OCI-LY7 (cell line): ENCODE measurements around the gene WDR37. TPM values are rescaled to one million over a fixed set of nuclear protein-coding genes. Genes with fewer than 3 reads are reported as not detected.

Experiments
- BruUV-seq: library from RNA; stranded (reverse); fragments of 400-500 nt; replicated peaks from 2 replicates; lab custom pipeline; 2021; lab: Mats Ljungman, UMichigan
- CTCF ChIA-PET: fragments of 300-600 bp; sonication (Branson Sonifier 250); formaldehyde crosslinking; loops from one replicate; lab custom pipeline; 2022; ENCODE audit warnings: antibody characterized with exemption; ENCODE audit not compliant: unreplicated experiment; lab: Charles Lee
- POLR2A ChIA-PET: fragments of 300-600 bp; sonication (Branson Sonifier 250); formaldehyde crosslinking; loops from one replicate; lab custom pipeline; 2022; ENCODE audit warnings: antibody characterized with exemption; lab: Charles Lee
- DNase-seq: peaks from one replicate; pipeline ENCODE4 v3.0.0-alpha.2; 2015; ENCODE audit warnings: low spot score
- H2AFZ ChIP-seq: fragments of 200-600 bp; sonication (generic), shearing (Covaris generic); 2 replicates; pipeline ENCODE4 v1.6.1; 2014; ENCODE audit warnings: mild to moderate bottlenecking, antibody characterized with exemption, low read length, moderate library complexity
- H3K27ac ChIP-seq: fragments of 200-600 bp; sonication (generic); 2 replicates; pipeline ENCODE4 v1.5.1; 2014; ENCODE audit warnings: mixed run types, low read depth, mild to moderate bottlenecking, moderate library complexity, low read length, inconsistent platforms; ENCODE audit not compliant: poor library complexity, severe bottlenecking
- H3K36me3 ChIP-seq: fragments of 200-600 bp; sonication (generic); 2 replicates; pipeline ENCODE4 v1.6.1; 2014; ENCODE audit warnings: mild to moderate bottlenecking, antibody characterized with exemption, low read length, moderate library complexity, mixed read lengths; ENCODE audit not compliant: insufficient read depth
- H3K4me1 ChIP-seq: fragments of 200-600 bp; sonication (generic); 2 replicates; pipeline ENCODE4 v1.5.1; 2014; ENCODE audit warnings: mild to moderate bottlenecking, low read length; ENCODE audit not compliant: insufficient read depth, poor library complexity, severe bottlenecking
- H3K4me2 ChIP-seq: fragments of 200-600 bp; sonication (generic); 2 replicates; pipeline ENCODE4 v1.6.1; 2014; ENCODE audit warnings: mild to moderate bottlenecking, low read length
- H3K4me3 ChIP-seq: fragments of 200-600 bp; sonication (generic); 2 replicates; pipeline ENCODE4 v1.5.1; 2014; ENCODE audit warnings: mild to moderate bottlenecking, low read depth, low read length; ENCODE audit not compliant: poor library complexity, severe bottlenecking
- H3K79me2 ChIP-seq: fragments of 200-600 bp; sonication (generic); 2 replicates; pipeline ENCODE4 v1.6.1; 2016; ENCODE audit warnings: low read depth, mild to moderate bottlenecking, low read length, moderate library complexity, mixed read lengths; ENCODE audit not compliant: insufficient read depth
- H3K9me2 ChIP-seq: fragments of 200-600 bp; sonication (generic); 2 replicates; pipeline ENCODE4 v1.6.1; 2016; ENCODE audit warnings: mild to moderate bottlenecking, low read length, mixed read lengths; ENCODE audit not compliant: insufficient read depth
- H3K9me3 ChIP-seq: fragments of 200-600 bp; sonication (generic); 2 replicates; pipeline ENCODE4 v1.6.1; 2014; ENCODE audit warnings: mild to moderate bottlenecking, mixed run types, low read length, mixed read lengths
- H4K20me1 ChIP-seq: fragments of 200-600 bp; sonication (generic); 2 replicates; pipeline ENCODE4 v1.6.1; 2014; ENCODE audit warnings: mild to moderate bottlenecking, antibody characterized with exemption, low read length, moderate library complexity, mixed read lengths; ENCODE audit not compliant: insufficient read depth
- EZH2phosphoT487 ChIP-seq: fragments of 200-600 bp; sonication (generic); IDR thresholded peaks from 2 replicates; pipeline ENCODE4 v1.6.1; 2018; ENCODE audit warnings: low read depth, borderline replicate concordance, mild to moderate bottlenecking, mixed run types, antibody characterized with exemption, low read length, moderate library complexity, mixed read lengths
- intact Hi-C: fragments of 100-400 bp; cut with micrococcal nuclease; formaldehyde crosslinking; loops from one replicate; pipeline ENCODE4 v1.10.0; 2022; ENCODE audit not compliant: unreplicated experiment
- total RNA-seq, 2 experiments: library from RNA; depleted of rRNA in 1 of 2; stranded (reverse); fragments of >200 nt in 1 of 2; shearing (Covaris generic) in 1 of 2; gene quantifications; 2 replicates each; pipeline ENCODE4 v1.2.3, GENCODE V29; 2014 to 2022
- TF ChIP-seq, protein P1 (sequence below): fragments of 200-600 bp; sonication (generic); conservative IDR thresholded peaks from 2 replicates; pipeline ENCODE4 v1.5.1; 2014; ENCODE audit warnings: mild to moderate bottlenecking, antibody characterized with exemption, low read length, moderate library complexity, mixed read lengths

Gene WDR37
- total RNA-seq, 2 experiments from 2014 or later: 9.7 to 18.9 TPM

- intact Hi-C loops: no loop called here
- no peaks in the 10 kb centered on the region for H3K9me2 ChIP-seq
- DNase-seq: no peak
- no peaks in the 10 kb centered on the region for H4K20me1 ChIP-seq
- no peak overlapping the region for H3K4me3 ChIP-seq
- BruUV-seq: no TSS peak
- no peak for TF ChIP-seq EZH2phosphoT487
- TF ChIP-seq, protein P1, sequence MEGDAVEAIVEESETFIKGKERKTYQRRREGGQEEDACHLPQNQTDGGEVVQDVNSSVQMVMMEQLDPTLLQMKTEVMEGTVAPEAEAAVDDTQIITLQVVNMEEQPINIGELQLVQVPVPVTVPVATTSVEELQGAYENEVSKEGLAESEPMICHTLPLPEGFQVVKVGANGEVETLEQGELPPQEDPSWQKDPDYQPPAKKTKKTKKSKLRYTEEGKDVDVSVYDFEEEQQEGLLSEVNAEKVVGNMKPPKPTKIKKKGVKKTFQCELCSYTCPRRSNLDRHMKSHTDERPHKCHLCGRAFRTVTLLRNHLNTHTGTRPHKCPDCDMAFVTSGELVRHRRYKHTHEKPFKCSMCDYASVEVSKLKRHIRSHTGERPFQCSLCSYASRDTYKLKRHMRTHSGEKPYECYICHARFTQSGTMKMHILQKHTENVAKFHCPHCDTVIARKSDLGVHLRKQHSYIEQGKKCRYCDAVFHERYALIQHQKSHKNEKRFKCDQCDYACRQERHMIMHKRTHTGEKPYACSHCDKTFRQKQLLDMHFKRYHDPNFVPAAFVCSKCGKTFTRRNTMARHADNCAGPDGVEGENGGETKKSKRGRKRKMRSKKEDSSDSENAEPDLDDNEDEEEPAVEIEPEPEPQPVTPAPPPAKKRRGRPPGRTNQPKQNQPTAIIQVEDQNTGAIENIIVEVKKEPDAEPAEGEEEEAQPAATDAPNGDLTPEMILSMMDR: no peak
- no peak overlapping the region for H3K4me2 ChIP-seq
- peaks cover 68% of the 10 kb centered on the region for H3K36me3 ChIP-seq
- H2AFZ ChIP-seq: no peak overlapping the region
- no peak overlapping the region for H3K27ac ChIP-seq
- H3K79me2 ChIP-seq: no peaks in the 10 kb centered on the region
- H3K4me1 ChIP-seq: no peaks in the 10 kb centered on the region
- POLR2A ChIA-PET: no interaction called here
- H3K9me3 ChIP-seq: no peaks in the 10 kb centered on the region
- CTCF ChIA-PET: no interaction called here
These were observed 46.6 kb downstream of the WDR37 start for GRCh38 chr10:1102831-1103230.

GRCh38 chr10:1103551-1103950 lies 47.4 kb downstream of the WDR37 start:
- H3K9me3 ChIP-seq: no peaks in the 10 kb centered on the region
- no peak for DNase-seq
- intact Hi-C loops: no loop called here
- no peaks in the 10 kb centered on the region for H3K4me1 ChIP-seq
- no peak overlapping the region for H3K27ac ChIP-seq
- H3K36me3 ChIP-seq: peaks cover 71% of the 10 kb centered on the region
- H4K20me1 ChIP-seq: no peaks in the 10 kb centered on the region
- ChIA-PET CTCF (no interaction called here), POLR2A (interaction anchor here (0.6 kb wide), 1 partner anchor 13 kb away, joined by 3 read pairs; no protein-coding TSS in a partner anchor)
- H3K4me2 ChIP-seq: no peak overlapping the region
- no TSS peak for BruUV-seq
- no peaks in the 10 kb centered on the region for H3K9me2 ChIP-seq
- no peak for TF ChIP-seq EZH2phosphoT487
- TF ChIP-seq, protein P1: no peak
- no peaks in the 10 kb centered on the region for H3K79me2 ChIP-seq
- no peak overlapping the region for H2AFZ ChIP-seq
- no peak overlapping the region for H3K4me3 ChIP-seq

DNA sequence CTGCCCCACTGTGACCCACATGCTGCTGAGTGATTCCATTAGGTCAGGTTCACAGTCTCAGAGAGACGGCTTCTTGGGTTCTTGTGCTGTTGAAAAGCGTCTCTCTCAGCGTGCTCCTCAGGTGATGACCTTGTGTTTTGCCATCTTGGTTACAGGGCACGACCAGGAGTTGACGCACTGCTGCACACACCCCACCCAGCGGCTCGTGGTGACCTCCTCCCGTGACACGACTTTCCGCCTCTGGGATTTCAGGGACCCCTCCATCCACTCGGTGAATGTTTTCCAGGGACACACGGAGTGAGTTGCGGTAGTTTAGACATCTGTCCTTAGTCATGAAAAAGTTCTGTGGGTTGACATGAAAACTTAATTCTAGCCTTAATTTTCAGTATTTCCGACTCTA lies 48.8 kb downstream of the WDR37 start:
- ChIA-PET CTCF (no interaction called here), POLR2A (no interaction called here)
- Histone ChIP-seq H3K27ac (no peak overlapping the region), H3K4me2 (no peak overlapping the region), H3K36me3 (peaks cover 76% of the 10 kb centered on the region), H4K20me1 (no peaks in the 10 kb centered on the region), H3K9me2 (no peaks in the 10 kb centered on the region), H3K4me3 (no peak overlapping the region), H3K9me3 (no peaks in the 10 kb centered on the region), H3K4me1 (no peaks in the 10 kb centered on the region), H2AFZ (no peak overlapping the region), H3K79me2 (no peaks in the 10 kb centered on the region)
- no peak for DNase-seq
- TF ChIP-seq, protein P1: no peak
- no peak for TF ChIP-seq EZH2phosphoT487
- no TSS peak for BruUV-seq
- intact Hi-C loops: no loop called here
